ENCODE results near the gene KRT80.

GRCh38 chr12:52208424-52209165 lies 16.8 kb upstream of the KRT80 start:
- TF ChIP-seq, protein P1, sequence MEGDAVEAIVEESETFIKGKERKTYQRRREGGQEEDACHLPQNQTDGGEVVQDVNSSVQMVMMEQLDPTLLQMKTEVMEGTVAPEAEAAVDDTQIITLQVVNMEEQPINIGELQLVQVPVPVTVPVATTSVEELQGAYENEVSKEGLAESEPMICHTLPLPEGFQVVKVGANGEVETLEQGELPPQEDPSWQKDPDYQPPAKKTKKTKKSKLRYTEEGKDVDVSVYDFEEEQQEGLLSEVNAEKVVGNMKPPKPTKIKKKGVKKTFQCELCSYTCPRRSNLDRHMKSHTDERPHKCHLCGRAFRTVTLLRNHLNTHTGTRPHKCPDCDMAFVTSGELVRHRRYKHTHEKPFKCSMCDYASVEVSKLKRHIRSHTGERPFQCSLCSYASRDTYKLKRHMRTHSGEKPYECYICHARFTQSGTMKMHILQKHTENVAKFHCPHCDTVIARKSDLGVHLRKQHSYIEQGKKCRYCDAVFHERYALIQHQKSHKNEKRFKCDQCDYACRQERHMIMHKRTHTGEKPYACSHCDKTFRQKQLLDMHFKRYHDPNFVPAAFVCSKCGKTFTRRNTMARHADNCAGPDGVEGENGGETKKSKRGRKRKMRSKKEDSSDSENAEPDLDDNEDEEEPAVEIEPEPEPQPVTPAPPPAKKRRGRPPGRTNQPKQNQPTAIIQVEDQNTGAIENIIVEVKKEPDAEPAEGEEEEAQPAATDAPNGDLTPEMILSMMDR (conservative IDR thresholded peaks at IDR 0.05 in 1 of 2, IDR thresholded peaks at IDR 0.05 in 1 of 2; ENCODE audit: extremely low read depth in 1 of 2, insufficient read depth in 1 of 2, low read depth in 1 of 2, low read length in 2 of 2) = no peak
- TF ChIP-seq EZH2 (IDR thresholded peaks at IDR 0.05; ENCODE audit: borderline replicate concordance, low read length) = no peak

Data from mammary epithelial cell (primary cell).